ENCODE results near the gene ALG9.

- TF ChIP-seq POLR2A (IDR thresholded peaks at IDR 0.05) (no peak), CTCF (IDR thresholded peaks at IDR 0.05) (no peak), EP300 (IDR thresholded peaks at IDR 0.05) (no peak)
Measured at GRCh38 chr11:111814106-111814505, 57.3 kb downstream of the ALG9 start.

Measured in tibial nerve (tissue), 4 donors.